SK-N-SH (cell line): Measurements from ENCODE around the gene WWOX. TPM values are rescaled to one million over a fixed set of nuclear protein-coding genes. Genes with fewer than 3 reads are reported as not detected.

Experiments used
- CTCF ChIA-PET: fragments of 300-600, 350-600 bp; formaldehyde crosslinking; extraction: SDS; loops from one replicate; lab custom pipeline; 2021; lab: Yijun Ruan, JAX
- POLR2A ChIA-PET: fragments of 350-600 bp; sonication (Branson Sonifier 250); formaldehyde crosslinking; extraction: SDS; loops from one replicate; lab custom pipeline; 2020; ENCODE audit warnings: antibody characterized with exemption, inconsistent platforms; lab: Yijun Ruan, JAX
- DNase-seq: peaks from one replicate; pipeline ENCODE4 v3.0.0; 2012
- H2AFZ ChIP-seq: fragments of 200-600 bp; sonication (generic); 2 replicates; pipeline ENCODE4 v1.8.1; 2016; ENCODE audit warnings: antibody characterized with exemption, mild to moderate bottlenecking, low read depth
- H3F3A ChIP-seq: fragments of 200-600 bp; sonication (generic); replicated peaks from 2 replicates; pipeline ENCODE3; 2016; ENCODE audit warnings: antibody characterized with exemption, mild to moderate bottlenecking; ENCODE audit not compliant: insufficient read depth
- H3K27ac ChIP-seq, 2 experiments: fragments of 200-500 bp in 1 of 2; fragments of 200-600 bp in 1 of 2; sonication (Bioruptor generic) in 1 of 2; sonication (generic), shearing (Covaris generic) in 1 of 2; 2 replicates each; pipeline versions ENCODE4 v1.5.1 to v1.6.1; 2014 to 2016; ENCODE audit warnings: low read depth in 2 of 2, inconsistent platforms in 1 of 2, low read length in 1 of 2, mild to moderate bottlenecking in 1 of 2, mixed read lengths in 1 of 2
- H3K27me3 ChIP-seq: fragments of 200-600 bp; sonication (generic), shearing (Covaris generic); 2 replicates; pipeline ENCODE4 v1.6.1; 2016; ENCODE audit warnings: mixed run types; ENCODE audit not compliant: insufficient read depth
- H3K36me3 ChIP-seq, 2 experiments: fragments of 200-500 bp in 1 of 2; fragments of 200-600 bp in 1 of 2; sonication (Bioruptor generic) in 1 of 2; sonication (generic) in 1 of 2; replicated peaks in 1 of 2; 2 replicates each; pipeline versions ENCODE3 to v1.5.1; 2014 to 2016; ENCODE audit warnings: low read length in 1 of 2, mild to moderate bottlenecking in 1 of 2; ENCODE audit not compliant: insufficient read depth in 2 of 2, control insufficient read depth in 1 of 2
- H3K4me1 ChIP-seq, 2 experiments: fragments of 200-500 bp in 1 of 2; fragments of 200-600 bp in 1 of 2; sonication (Bioruptor generic) in 1 of 2; sonication (generic), shearing (Covaris generic) in 1 of 2; 2 replicates each; pipeline versions ENCODE4 v1.5.1 to v1.6.1; 2014 to 2016; ENCODE audit warnings: low read depth in 1 of 2, low read length in 1 of 2, mixed run types in 1 of 2; ENCODE audit not compliant: insufficient read depth in 2 of 2, control insufficient read depth in 1 of 2
- H3K4me2 ChIP-seq: fragments of 200-600 bp; sonication (generic), shearing (Covaris generic); 2 replicates; pipeline ENCODE4 v1.6.1; 2017; ENCODE audit warnings: mixed run types
- H3K4me3 ChIP-seq, 2 experiments: fragments of 200-500 bp in 1 of 2; fragments of 200-600 bp in 1 of 2; sonication (Bioruptor generic) in 1 of 2; sonication (generic), shearing (Covaris generic) in 1 of 2; 2 replicates each; pipeline versions ENCODE4 v1.5.1 to v1.8.1; 2014 to 2016; ENCODE audit warnings: low read depth in 2 of 2, inconsistent platforms in 1 of 2, low read length in 1 of 2, mild to moderate bottlenecking in 1 of 2, mixed read lengths in 1 of 2, moderate library complexity in 1 of 2
- H3K79me2 ChIP-seq: fragments of 200-600 bp; sonication (generic); 2 replicates; pipeline ENCODE4 v1.8.1; 2017; ENCODE audit warnings: mild to moderate bottlenecking; ENCODE audit not compliant: insufficient read depth
- H3K9ac ChIP-seq: fragments of 200-600 bp; sonication (generic); 2 replicates; pipeline ENCODE4 v1.6.1; 2017; ENCODE audit warnings: mixed run types
- H3K9me2 ChIP-seq: fragments of 200-600 bp; sonication (generic); 2 replicates; pipeline ENCODE4 v1.6.1; 2017; ENCODE audit warnings: mixed run types
- H3K9me3 ChIP-seq: fragments of 200-600 bp; sonication (generic); 2 replicates; pipeline ENCODE4 v1.6.1; 2017; ENCODE audit warnings: mixed run types, mild to moderate bottlenecking, moderate library complexity
- H4K20me1 ChIP-seq: fragments of 200-600 bp; sonication (generic); 2 replicates; pipeline ENCODE4 v1.6.1; 2017; ENCODE audit warnings: mild to moderate bottlenecking, mixed run types; ENCODE audit not compliant: insufficient read depth
- CHD2 ChIP-seq: fragments of 150-350 bp; IDR thresholded peaks from 2 replicates; pipeline ENCODE4 v1.6.1; 2018; ENCODE audit warnings: low read length; ENCODE audit not compliant: partially characterized antibody
- ELF1 ChIP-seq: IDR thresholded peaks from 2 replicates; pipeline ENCODE4 v1.4.0; 2012
- EP300 ChIP-seq, 2 experiments: IDR thresholded peaks; 2 replicates each; pipeline versions ENCODE4 v1.4.0 to v1.6.1; 2012; ENCODE audit warnings: borderline replicate concordance in 1 of 2, low read depth in 1 of 2, low read length in 1 of 2
- EZH2phosphoT487 ChIP-seq: fragments of 200-600 bp; sonication (generic); IDR thresholded peaks from 2 replicates; pipeline ENCODE4 v1.6.1; 2017; ENCODE audit warnings: low read depth, mixed run types, mild to moderate bottlenecking, antibody characterized with exemption, moderate library complexity, borderline replicate concordance
- JUND ChIP-seq: IDR thresholded peaks from 2 replicates; pipeline ENCODE4 v1.4.0; 2012
- MAX ChIP-seq: IDR thresholded peaks from 2 replicates; pipeline ENCODE4 v1.4.0; 2012; ENCODE audit warnings: low read depth
- PBX3 ChIP-seq: IDR thresholded peaks from 2 replicates; pipeline ENCODE4; 2012
- RCOR1 ChIP-seq: fragments of 150-350 bp; IDR thresholded peaks from 2 replicates; pipeline ENCODE4 v1.6.1; 2017; ENCODE audit warnings: antibody characterized with exemption, low read length
- REST ChIP-seq: IDR thresholded peaks from 2 replicates; pipeline ENCODE4 v1.6.1; 2012; ENCODE audit warnings: mild to moderate bottlenecking, low read depth, low read length, moderate library complexity
- SMC3 ChIP-seq: IDR thresholded peaks from 2 replicates; pipeline ENCODE4 v1.6.1; 2012; ENCODE audit warnings: low read depth, low read length, improper control_type of control experiment
- TAF1 ChIP-seq: IDR thresholded peaks from 2 replicates; pipeline ENCODE4 v1.6.1; 2012; ENCODE audit warnings: low read depth, mild to moderate bottlenecking, low read length, moderate library complexity, borderline replicate concordance
- TEAD4 ChIP-seq: IDR thresholded peaks from 2 replicates; pipeline ENCODE4 v1.4.0; 2012; ENCODE audit warnings: mild to moderate bottlenecking, borderline replicate concordance; ENCODE audit not compliant: insufficient read depth
- USF1 ChIP-seq: IDR thresholded peaks from 2 replicates; pipeline ENCODE4 v1.4.0; 2012; ENCODE audit warnings: low read depth, borderline replicate concordance
- USF2 ChIP-seq: fragments of 150-350 bp; IDR thresholded peaks from 2 replicates; pipeline ENCODE4 v1.6.1; 2017; ENCODE audit warnings: antibody characterized with exemption, low read length, low read depth, borderline replicate concordance
- YY1 ChIP-seq: IDR thresholded peaks from 2 replicates; pipeline ENCODE4 v1.4.0; 2012; ENCODE audit warnings: low read depth, mild to moderate bottlenecking
- WGBS: methylation state at CpG from one replicate; pipeline ENCODE4 v1.1.6; 2017; ENCODE audit warnings: low lambda C conversion rate; 5-methylcytosine and 5-hydroxymethylcytosine counted together
- polyA plus RNA-seq, 3 experiments: library from polyadenylated mRNA; depleted of rRNA; stranded (reverse); fragments of >200 nt; gene quantifications; 2 replicates each; pipeline ENCODE4 v1.2.3, GENCODE V29; 2012

WWOX gene
- polyA plus RNA-seq, 1 of the 3 experiments (the other 2 are of a cell fraction): 10.8 TPM

GRCh38 chr16:79082970-79083369 lies 983.5 kb downstream of the WWOX start (continued):
- TF ChIP-seq PBX3 (no peak), MAX (no peak)

GRCh38 chr16:79083508-79084299 lies 984.2 kb downstream of the WWOX start:
- WGBS: 46% methylated on average over 18 of the region's 18 CpGs
- H3K9me3 ChIP-seq: no peaks in the 10 kb centered on the region
- H3K4me3 ChIP-seq: no peak overlapping the region
- no peaks in the 10 kb centered on the region for H3K4me1 ChIP-seq
- H3K36me3 ChIP-seq: no peaks in the 10 kb centered on the region
- H3K4me2 ChIP-seq: no peak overlapping the region
- ChIA-PET POLR2A (no interaction called here), CTCF (interaction anchor here (1.1 kb wide), 1 partner anchor 14 kb away, joined by 3 read pairs; no protein-coding TSS in a partner anchor)
- H3K9me2 ChIP-seq: no peaks in the 10 kb centered on the region
- H3K79me2 ChIP-seq: no peaks in the 10 kb centered on the region
- no peaks in the 10 kb centered on the region for H3K27me3 ChIP-seq
- H3K27ac ChIP-seq: no peak overlapping the region
- no peak for TF ChIP-seq TAF1
- no peak for TF ChIP-seq CHD2
- no peak for TF ChIP-seq YY1
- TF ChIP-seq ELF1: no peak
- no peak for TF ChIP-seq PBX3
- TF ChIP-seq USF2: no peak
- no peak for TF ChIP-seq JUND
- TF ChIP-seq EP300 (IDR thresholded peaks at IDR 0.05; ENCODE audit: borderline replicate concordance in 1 of 2, low read depth in 1 of 2, low read length in 1 of 2): no peak
- TF ChIP-seq SMC3: no peak
- TF ChIP-seq EZH2phosphoT487: no peak
- TF ChIP-seq USF1: no peak
- TF ChIP-seq REST: no peak
- TF ChIP-seq RCOR1: no peak
- TF ChIP-seq TEAD4: no peak
- no peak overlapping the region for H3K9ac ChIP-seq
- H3F3A ChIP-seq: no peaks in the 10 kb centered on the region
- no peaks in the 10 kb centered on the region for H4K20me1 ChIP-seq
- no peak overlapping the region for H2AFZ ChIP-seq
- DNase-seq: no peak
